Activated naive CD4-positive, alpha-beta T cell treated with anti-CD3 and anti-CD28 coated beads, Interleukin-2, amount 50 U/mL, for 16 hours (primary cell): ENCODE measurements around the gene MINAR1.

Experiments used
- DNase-seq: peaks from one replicate; pipeline ENCODE4 v3.0.0-alpha.2; 2020

MINAR1 gene

GRCh38 chr15:79432345-79433275 is 474 bp downstream of the MINAR1 start:
- no peak for DNase-seq

- DNase-seq: no peak
Measured at GRCh38 chr15:79433276-79433990, 1.3 kb downstream of the MINAR1 start.

GRCh38 chr15:79434361-79434760 is 2.2 kb downstream of the MINAR1 start:
- DNase-seq: no peak

- no peak for DNase-seq
Measured at GRCh38 chr15:79436037-79436780, 4.1 kb downstream of the MINAR1 start.

- no peak for DNase-seq
Measured at GRCh38 chr15:79437275-79438000, 5.3 kb downstream of the MINAR1 start.

- DNase-seq: no peak
Measured at GRCh38 chr15:79439236-79439635, 7.1 kb downstream of the MINAR1 start.

- no peak for DNase-seq
Measured at GRCh38 chr15:79440355-79440908, 8.3 kb downstream of the MINAR1 start.

- no peak for DNase-seq
Measured at GRCh38 chr15:79442911-79443310, 10.8 kb downstream of the MINAR1 start.

- DNase-seq: no peak
Measured at GRCh38 chr15:79447060-79447459, 14.9 kb downstream of the MINAR1 start.

GRCh38 chr15:79450648-79451047 is 18.5 kb downstream of the MINAR1 start:
- DNase-seq: no peak

GRCh38 chr15:79451361-79451999 is 19.3 kb downstream of the MINAR1 start:
- DNase-seq: no peak

- DNase-seq: no peak
Measured at GRCh38 chr15:79452244-79453051, 20.3 kb downstream of the MINAR1 start.

GRCh38 chr15:79453446-79453845 is 21.3 kb downstream of the MINAR1 start:
- DNase-seq: no peak

- no peak for DNase-seq
Measured at GRCh38 chr15:79454063-79454462, 21.9 kb downstream of the MINAR1 start.

- no peak for DNase-seq
Measured at GRCh38 chr15:79455361-79455760, 23.2 kb downstream of the MINAR1 start.

- no peak for DNase-seq
Measured at GRCh38 chr15:79455943-79456342, 23.8 kb downstream of the MINAR1 start.

- no peak for DNase-seq
Measured at GRCh38 chr15:79458491-79458890, 26.4 kb downstream of the MINAR1 start.

GRCh38 chr15:79459666-79460065 is 27.5 kb downstream of the MINAR1 start:
- no peak for DNase-seq

- no peak for DNase-seq
Measured at GRCh38 chr15:79463043-79463780, 31.1 kb downstream of the MINAR1 start.

GRCh38 chr15:79463781-79464270 is 31.7 kb downstream of the MINAR1 start:
- DNase-seq: no peak
